NCI-H2107 (cell line): ENCODE data around the gene CDCP2.

Experiments
- DNase-seq: peaks from one replicate; lab custom pipeline; 2025; lab: John Stamatoyannopoulos, UW

CDCP2 gene

GRCh38 chr1:54091666-54092065, 61.1 kb downstream of the CDCP2 start:
- DNase-seq = no peak

GRCh38 chr1:54088385-54088784, 64.4 kb downstream of the CDCP2 start:
- DNase-seq = no peak

GRCh38 chr1:54086754-54087153, 66.0 kb downstream of the CDCP2 start:
- DNase-seq = no peak

GRCh38 chr1:54084794-54085193, 68.0 kb downstream of the CDCP2 start:
- no peak for DNase-seq
